ENCODE data around the gene TRIM65.

DNA sequence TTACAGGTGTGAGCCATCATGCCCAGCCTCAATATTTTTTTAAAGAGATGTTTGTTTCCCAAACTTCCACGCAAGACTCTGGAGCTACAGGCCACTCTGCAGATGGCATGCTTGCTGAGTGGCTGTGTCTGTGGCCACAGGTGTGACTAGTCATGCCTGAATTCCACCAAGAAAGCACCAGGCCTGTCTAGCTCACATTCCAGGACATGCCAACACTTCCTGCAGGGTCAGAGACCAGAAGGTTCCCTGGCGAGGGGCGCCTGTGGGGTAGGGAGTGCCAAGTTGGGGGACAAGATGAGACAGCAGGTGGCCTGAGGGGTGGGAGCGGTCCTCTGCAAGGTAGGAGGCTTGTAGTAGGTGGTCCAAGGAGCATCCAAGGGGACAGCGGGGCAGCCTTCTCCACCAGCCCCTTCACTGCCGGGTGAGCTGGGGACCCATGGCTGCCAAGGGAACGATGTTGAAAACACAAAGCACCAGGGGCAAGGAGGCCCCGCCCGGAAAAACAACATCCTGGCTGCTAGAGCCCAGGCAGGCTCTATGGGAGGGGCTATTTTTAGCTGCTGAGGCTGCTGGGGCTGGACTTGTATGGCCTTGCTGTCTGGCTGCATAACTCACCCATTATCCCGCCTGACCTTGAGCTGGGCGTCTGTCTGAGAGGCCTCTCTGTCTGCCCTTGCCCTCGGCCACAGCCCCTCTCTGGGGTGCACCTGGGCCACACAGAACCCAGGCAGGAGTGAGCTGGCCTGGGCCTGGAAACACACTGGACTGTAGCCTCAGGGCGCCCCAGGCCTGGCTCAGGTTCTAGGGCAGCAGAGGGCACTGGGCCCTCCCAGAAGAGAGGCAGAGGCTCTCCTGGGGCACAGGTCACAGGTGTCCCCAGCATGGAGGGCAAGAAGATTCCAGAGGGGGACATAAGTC is 24.1 kb downstream of the TRIM65 start:
- TF ChIP-seq POLR2AphosphoS5 (IDR thresholded peaks at IDR 0.05; ENCODE audit: borderline replicate concordance, low read depth, low read length) (no peak), EZH2 (IDR thresholded peaks at IDR 0.05) (no peak), FOXP2 (optimal IDR thresholded peaks at IDR 0.05; ENCODE audit: control extremely low read depth, extremely low read length, insufficient read depth) (no peak)
